Activated CD4-positive, alpha-beta T cell treated with anti-CD3 and anti-CD28 coated beads, Interleukin-2, amount 10 ng/mL, durations not matched to agents 7 days and 5 days (primary cell): ENCODE data around the gene PRIM2. TPM values are rescaled to one million over a fixed set of nuclear protein-coding genes. Genes with fewer than 3 reads are reported as not detected.
"Not testable (repeated sequence)": the region's sequence is repeated elsewhere in the genome, so short reads cannot be mapped to it uniquely, and the experiment has no call there.

Source experiments
- CTCF ChIA-PET: fragments of 350-600 bp; sonication (Branson Sonifier 250); formaldehyde crosslinking; loops from one replicate; lab custom pipeline; 2021; ENCODE audit warnings: antibody characterized with exemption; lab: Charles Lee
- POLR2A ChIA-PET: fragments of 350-600 bp; sonication (Branson Sonifier 250); formaldehyde crosslinking; loops from one replicate; lab custom pipeline; 2021; ENCODE audit warnings: antibody characterized with exemption; lab: Charles Lee
- DNase-seq: peaks from one replicate; pipeline ENCODE4 v3.0.0-alpha.2; 2020
- H3K27ac Mint-ChIP-seq: one replicate; pipeline ENCODE4 v1.8.0; 2021; ENCODE audit warnings: mild to moderate bottlenecking, moderate library complexity, mixed read lengths
- H3K27me3 Mint-ChIP-seq: one replicate; pipeline ENCODE4 v1.8.0; 2021; ENCODE audit warnings: mixed read lengths
- H3K36me3 Mint-ChIP-seq: one replicate; pipeline ENCODE4 v1.8.0; 2021; ENCODE audit warnings: low read depth, mixed read lengths
- H3K4me1 Mint-ChIP-seq: one replicate; pipeline ENCODE4 v1.8.0; 2021; ENCODE audit warnings: mixed read lengths
- H3K4me3 Mint-ChIP-seq: one replicate; pipeline ENCODE4 v1.8.0; 2021; ENCODE audit warnings: mild to moderate bottlenecking, moderate library complexity, mixed read lengths
- H3K9me3 Mint-ChIP-seq: one replicate; pipeline ENCODE4 v1.8.0; 2021; ENCODE audit warnings: mixed read lengths
- total RNA-seq, 2 experiments: library from RNA; stranded (reverse); gene quantifications; one replicate each; pipeline ENCODE4 v1.2.3, GENCODE V29; 2021

Gene PRIM2
- total RNA-seq, 2 experiments from 2014 or later: 35.7 to 37.7 TPM

DNA sequence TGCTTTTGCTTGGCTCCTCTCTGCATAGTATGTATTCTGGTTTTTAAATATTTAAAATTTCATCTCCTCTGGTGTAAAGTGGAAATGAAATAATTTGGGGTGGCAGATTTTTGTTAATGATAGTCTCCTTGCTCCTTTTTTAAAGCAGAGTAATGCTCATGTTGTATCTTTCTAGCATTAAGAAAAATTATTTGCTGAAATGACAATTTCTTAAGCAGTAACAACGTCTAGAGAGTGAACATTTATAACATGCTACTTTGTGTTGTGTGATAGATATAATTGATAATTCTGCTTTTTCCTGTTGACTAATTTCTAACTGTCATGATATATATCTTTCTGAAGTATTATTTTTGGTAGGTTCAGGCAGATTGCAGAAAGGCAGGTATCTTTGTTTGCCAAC, 127.4 kb downstream of the PRIM2 start:
- CTCF ChIA-PET, H3K36me3 Mint-ChIP-seq, POLR2A ChIA-PET, H3K27ac Mint-ChIP-seq, H3K4me3 Mint-ChIP-seq, DNase-seq, H3K9me3 Mint-ChIP-seq, H3K27me3 Mint-ChIP-seq: not testable (repeated sequence)
- peaks cover 19% of the 10 kb centered on the region for H3K4me1 Mint-ChIP-seq

GRCh38 chr6:57445379-57445778, 127.9 kb downstream of the PRIM2 start:
- DNase-seq, H3K36me3 Mint-ChIP-seq, H3K4me3 Mint-ChIP-seq, H3K27me3 Mint-ChIP-seq, H3K9me3 Mint-ChIP-seq, POLR2A ChIA-PET, CTCF ChIA-PET: not testable (repeated sequence)
- peaks cover 19% of the 10 kb centered on the region for H3K4me1 Mint-ChIP-seq
- H3K27ac Mint-ChIP-seq: peak overlapping the region; percentile 13

DNA sequence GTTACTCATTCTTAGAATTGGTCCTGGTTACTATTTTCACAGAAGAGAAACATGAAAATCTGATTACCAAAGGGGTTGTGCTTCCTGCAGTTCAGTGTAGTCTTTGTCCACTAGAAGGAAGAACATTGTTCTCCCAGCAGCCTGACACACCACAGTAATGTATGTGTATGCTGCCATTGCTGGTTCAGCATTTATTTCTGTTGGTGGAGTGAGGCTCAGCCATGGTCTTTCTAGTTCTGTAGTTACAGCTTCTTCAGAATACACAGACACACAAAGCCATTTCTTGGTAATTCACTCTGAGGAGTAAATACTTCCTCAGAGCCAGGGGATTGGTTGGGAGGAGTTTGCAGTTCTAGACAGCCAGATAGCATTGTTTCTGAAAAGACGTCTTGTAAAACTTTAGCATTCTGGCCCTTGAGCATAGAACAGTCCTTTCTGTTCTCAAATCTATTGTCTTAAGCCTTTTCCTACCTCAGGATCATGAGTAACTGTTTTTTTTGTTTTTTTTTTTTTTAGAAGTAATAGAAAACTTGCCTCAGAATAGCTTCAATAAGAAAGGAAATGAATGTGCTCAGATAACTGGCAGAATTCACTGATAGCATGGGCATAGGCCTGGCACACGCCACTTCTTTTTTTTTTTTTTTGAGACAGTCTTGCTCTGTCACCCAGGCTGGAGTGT, 128.5 kb downstream of the PRIM2 start:
- Mint-ChIP-seq H3K27ac (peak overlapping the region; percentile 13), H3K4me1 (peaks cover 19% of the 10 kb centered on the region)
- H3K27me3 Mint-ChIP-seq, H3K9me3 Mint-ChIP-seq, H3K36me3 Mint-ChIP-seq, H3K4me3 Mint-ChIP-seq, POLR2A ChIA-PET, DNase-seq, CTCF ChIA-PET: not testable (repeated sequence)

DNA sequence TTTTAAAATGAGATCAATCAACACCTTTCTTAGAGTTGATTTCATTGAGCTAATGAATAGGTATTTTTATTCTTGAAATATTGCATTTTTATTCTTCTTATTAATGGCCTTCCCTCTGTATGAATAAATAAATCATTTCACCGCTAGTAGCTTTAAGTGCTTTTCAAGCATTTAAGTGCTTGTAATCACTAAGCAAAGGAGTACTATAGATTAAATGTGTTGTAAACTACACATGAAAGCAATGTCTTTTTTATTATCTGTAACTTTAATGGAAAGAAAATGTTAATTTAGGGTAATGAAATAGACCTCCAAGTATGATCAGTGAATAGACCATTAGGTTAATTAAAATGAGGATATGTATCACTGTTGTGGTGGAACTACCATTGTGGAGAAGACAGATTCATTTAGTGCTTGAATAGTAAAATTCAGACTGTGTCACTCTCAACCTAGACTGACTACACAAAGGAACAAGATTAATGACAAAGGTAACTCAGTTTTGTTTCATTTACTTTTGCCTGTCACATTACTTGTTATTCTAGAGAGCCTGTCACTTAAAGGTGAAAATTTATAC, 132.2 kb downstream of the PRIM2 start:
- DNase-seq, H3K27ac Mint-ChIP-seq, H3K27me3 Mint-ChIP-seq, POLR2A ChIA-PET, H3K4me3 Mint-ChIP-seq, CTCF ChIA-PET: not testable (repeated sequence)
- H3K36me3 Mint-ChIP-seq: peaks cover 18% of the 10 kb centered on the region
- H3K4me1 Mint-ChIP-seq: peaks cover 15% of the 10 kb centered on the region
- peaks cover 12% of the 10 kb centered on the region for H3K9me3 Mint-ChIP-seq

DNA sequence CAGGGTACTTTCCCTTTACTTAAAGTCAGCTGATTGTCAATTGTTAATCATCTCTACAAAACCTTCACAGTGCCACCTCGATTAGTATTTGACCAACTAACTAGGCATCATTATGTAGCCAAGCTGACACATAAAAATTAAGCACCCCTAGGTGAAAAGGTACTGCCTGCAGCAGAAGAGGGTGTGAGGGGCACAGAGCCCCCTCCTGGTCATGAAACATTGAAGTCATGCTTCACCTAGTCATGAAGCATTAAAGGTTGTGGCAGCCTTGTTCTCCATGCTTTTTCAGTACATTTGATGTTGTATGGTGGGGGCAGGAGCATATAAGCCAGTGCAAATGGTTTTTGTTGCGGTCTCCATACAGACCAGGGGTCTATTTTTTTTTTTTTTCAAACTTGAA, 142.4 kb downstream of the PRIM2 start:
- H3K27ac Mint-ChIP-seq, H3K4me1 Mint-ChIP-seq, POLR2A ChIA-PET, CTCF ChIA-PET, H3K36me3 Mint-ChIP-seq, H3K27me3 Mint-ChIP-seq, H3K9me3 Mint-ChIP-seq, DNase-seq, H3K4me3 Mint-ChIP-seq: not testable (repeated sequence)

GRCh38 chr6:57461022-57461421, 143.6 kb downstream of the PRIM2 start:
- CTCF ChIA-PET, H3K27ac Mint-ChIP-seq, H3K27me3 Mint-ChIP-seq, H3K4me3 Mint-ChIP-seq, POLR2A ChIA-PET, H3K9me3 Mint-ChIP-seq, DNase-seq, H3K4me1 Mint-ChIP-seq, H3K36me3 Mint-ChIP-seq: not testable (repeated sequence)

DNA sequence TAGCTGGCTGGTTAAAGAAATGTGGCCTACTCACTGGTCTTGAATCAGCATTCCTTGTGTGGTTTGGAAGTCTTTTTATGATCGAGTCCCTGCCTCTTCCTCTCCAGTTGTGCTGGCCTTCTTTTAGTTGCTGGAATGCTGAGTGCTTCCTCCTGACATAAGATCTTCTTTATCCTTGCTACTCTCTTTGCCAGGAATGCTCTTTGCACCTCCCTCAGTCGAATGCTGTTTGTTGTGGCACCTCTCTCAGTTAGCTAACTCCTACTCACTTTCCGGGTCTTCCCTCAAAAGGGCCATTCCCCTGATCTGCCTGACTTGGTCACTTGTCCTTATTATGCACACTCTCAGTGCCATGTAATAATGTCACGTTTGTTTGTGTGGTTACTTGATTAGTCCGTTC, 146.4 kb downstream of the PRIM2 start:
- H3K27me3 Mint-ChIP-seq, H3K27ac Mint-ChIP-seq, POLR2A ChIA-PET, CTCF ChIA-PET, H3K4me1 Mint-ChIP-seq, H3K36me3 Mint-ChIP-seq, H3K9me3 Mint-ChIP-seq, H3K4me3 Mint-ChIP-seq, DNase-seq: not testable (repeated sequence)

GRCh38 chr6:57465968-57466367, 148.5 kb downstream of the PRIM2 start:
- H3K36me3 Mint-ChIP-seq, POLR2A ChIA-PET, DNase-seq, H3K4me1 Mint-ChIP-seq, H3K27ac Mint-ChIP-seq, H3K9me3 Mint-ChIP-seq, H3K4me3 Mint-ChIP-seq, H3K27me3 Mint-ChIP-seq, CTCF ChIA-PET: not testable (repeated sequence)

GRCh38 chr6:57469072-57469471, 151.6 kb downstream of the PRIM2 start:
- CTCF ChIA-PET: no interaction called here
- Mint-ChIP-seq H3K27ac (no peak overlapping the region), H3K4me1 (no peaks in the 10 kb centered on the region), H3K9me3 (peaks cover under 1% of the 10 kb centered on the region), H3K27me3 (no peaks in the 10 kb centered on the region), H3K36me3 (peaks cover 5% of the 10 kb centered on the region), H3K4me3 (no peak overlapping the region)
- POLR2A ChIA-PET: no interaction called here
- no peak for DNase-seq

GRCh38 chr6:57470148-57470547, 152.7 kb downstream of the PRIM2 start:
- H3K36me3 Mint-ChIP-seq, H3K9me3 Mint-ChIP-seq, H3K4me3 Mint-ChIP-seq, H3K4me1 Mint-ChIP-seq, H3K27me3 Mint-ChIP-seq, DNase-seq, H3K27ac Mint-ChIP-seq, CTCF ChIA-PET, POLR2A ChIA-PET: not testable (repeated sequence)

- H3K9me3 Mint-ChIP-seq, DNase-seq, H3K27me3 Mint-ChIP-seq, H3K4me1 Mint-ChIP-seq, POLR2A ChIA-PET, H3K27ac Mint-ChIP-seq, CTCF ChIA-PET, H3K4me3 Mint-ChIP-seq, H3K36me3 Mint-ChIP-seq: not testable (repeated sequence)
Measured at GRCh38 chr6:57471314-57471864, 154.0 kb downstream of the PRIM2 start.

- H3K4me3 Mint-ChIP-seq, H3K9me3 Mint-ChIP-seq, H3K27ac Mint-ChIP-seq, H3K36me3 Mint-ChIP-seq, H3K4me1 Mint-ChIP-seq, CTCF ChIA-PET, DNase-seq, H3K27me3 Mint-ChIP-seq, POLR2A ChIA-PET: not testable (repeated sequence)
Measured at GRCh38 chr6:57472861-57473362, 155.5 kb downstream of the PRIM2 start.

GRCh38 chr6:57474862-57475475, 157.5 kb downstream of the PRIM2 start:
- H3K9me3 Mint-ChIP-seq, POLR2A ChIA-PET, DNase-seq, H3K27me3 Mint-ChIP-seq, H3K27ac Mint-ChIP-seq, H3K4me3 Mint-ChIP-seq, H3K36me3 Mint-ChIP-seq, CTCF ChIA-PET, H3K4me1 Mint-ChIP-seq: not testable (repeated sequence)
